Measurements from ENCODE around the gene VIL1.

VIL1 gene

GRCh38 chr2:218387369-218388194 is 31.3 kb upstream of the VIL1 start:
- no peak overlapping the region for H3K4me3 ChIP-seq (ENCODE audit: low read depth, low read length)
- DNase-seq (ENCODE audit: low read depth): peak; percentile 33
- TF ChIP-seq, protein P1, sequence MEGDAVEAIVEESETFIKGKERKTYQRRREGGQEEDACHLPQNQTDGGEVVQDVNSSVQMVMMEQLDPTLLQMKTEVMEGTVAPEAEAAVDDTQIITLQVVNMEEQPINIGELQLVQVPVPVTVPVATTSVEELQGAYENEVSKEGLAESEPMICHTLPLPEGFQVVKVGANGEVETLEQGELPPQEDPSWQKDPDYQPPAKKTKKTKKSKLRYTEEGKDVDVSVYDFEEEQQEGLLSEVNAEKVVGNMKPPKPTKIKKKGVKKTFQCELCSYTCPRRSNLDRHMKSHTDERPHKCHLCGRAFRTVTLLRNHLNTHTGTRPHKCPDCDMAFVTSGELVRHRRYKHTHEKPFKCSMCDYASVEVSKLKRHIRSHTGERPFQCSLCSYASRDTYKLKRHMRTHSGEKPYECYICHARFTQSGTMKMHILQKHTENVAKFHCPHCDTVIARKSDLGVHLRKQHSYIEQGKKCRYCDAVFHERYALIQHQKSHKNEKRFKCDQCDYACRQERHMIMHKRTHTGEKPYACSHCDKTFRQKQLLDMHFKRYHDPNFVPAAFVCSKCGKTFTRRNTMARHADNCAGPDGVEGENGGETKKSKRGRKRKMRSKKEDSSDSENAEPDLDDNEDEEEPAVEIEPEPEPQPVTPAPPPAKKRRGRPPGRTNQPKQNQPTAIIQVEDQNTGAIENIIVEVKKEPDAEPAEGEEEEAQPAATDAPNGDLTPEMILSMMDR (IDR thresholded peaks at IDR 0.05; ENCODE audit: control insufficient read depth, extremely low read depth, insufficient read depth): no peak

- DNase-seq (ENCODE audit: low read depth): no peak
- TF ChIP-seq, protein P1 (IDR thresholded peaks at IDR 0.05; ENCODE audit: control insufficient read depth, extremely low read depth, insufficient read depth): no peak
- H3K4me3 ChIP-seq (ENCODE audit: low read depth, low read length): no peak overlapping the region
Observed at GRCh38 chr2:218389333-218390150, 29.4 kb upstream of the VIL1 start.

DNA sequence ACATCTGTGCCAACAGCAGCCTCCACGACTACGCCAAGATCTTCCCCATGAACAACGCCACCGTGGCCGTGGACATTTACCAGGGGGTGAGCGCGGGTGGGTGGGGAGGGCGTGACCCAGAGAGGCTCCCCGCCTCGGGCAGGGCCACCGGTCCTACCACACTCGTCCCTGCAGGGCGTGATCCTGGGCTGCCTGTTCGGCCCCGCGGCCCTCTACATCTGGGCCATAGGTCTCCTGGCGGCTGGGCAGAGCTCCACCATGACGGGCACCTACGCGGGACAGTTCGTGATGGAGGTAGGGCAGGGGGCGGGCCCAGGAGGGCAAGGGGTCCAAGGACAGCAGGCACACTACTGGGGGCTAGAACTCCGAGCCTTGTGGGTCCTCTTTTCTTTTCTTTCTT is 27.7 kb upstream of the VIL1 start:
- H3K4me3 ChIP-seq (ENCODE audit: low read depth, low read length): no peak overlapping the region
- TF ChIP-seq, protein P1 (IDR thresholded peaks at IDR 0.05; ENCODE audit: control insufficient read depth, extremely low read depth, insufficient read depth): no peak
- DNase-seq (ENCODE audit: low read depth): no peak

DNA sequence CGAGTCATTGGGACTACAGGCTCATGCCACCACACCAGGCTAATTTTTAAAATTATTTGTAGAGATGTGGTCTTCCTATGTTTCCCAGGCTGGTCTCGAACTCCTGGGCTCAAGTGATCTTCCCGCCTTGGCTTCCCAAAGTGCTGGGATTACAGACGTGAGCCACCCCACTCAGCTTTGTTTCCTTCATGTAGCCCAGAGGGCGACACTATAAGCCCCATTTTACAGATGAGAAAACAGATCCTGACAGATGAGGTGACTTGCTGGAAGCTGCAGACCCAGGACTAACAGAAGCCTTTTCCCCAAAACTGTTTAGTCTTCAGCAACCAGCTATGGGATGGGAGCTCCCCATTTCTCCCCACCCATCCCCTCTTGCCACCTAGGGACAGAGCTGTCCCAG is 26.5 kb upstream of the VIL1 start:
- DNase-seq (ENCODE audit: low read depth): no peak
- TF ChIP-seq, protein P1 (IDR thresholded peaks at IDR 0.05; ENCODE audit: control insufficient read depth, extremely low read depth, insufficient read depth): no peak
- H3K4me3 ChIP-seq (ENCODE audit: low read depth, low read length): no peak overlapping the region

DNA sequence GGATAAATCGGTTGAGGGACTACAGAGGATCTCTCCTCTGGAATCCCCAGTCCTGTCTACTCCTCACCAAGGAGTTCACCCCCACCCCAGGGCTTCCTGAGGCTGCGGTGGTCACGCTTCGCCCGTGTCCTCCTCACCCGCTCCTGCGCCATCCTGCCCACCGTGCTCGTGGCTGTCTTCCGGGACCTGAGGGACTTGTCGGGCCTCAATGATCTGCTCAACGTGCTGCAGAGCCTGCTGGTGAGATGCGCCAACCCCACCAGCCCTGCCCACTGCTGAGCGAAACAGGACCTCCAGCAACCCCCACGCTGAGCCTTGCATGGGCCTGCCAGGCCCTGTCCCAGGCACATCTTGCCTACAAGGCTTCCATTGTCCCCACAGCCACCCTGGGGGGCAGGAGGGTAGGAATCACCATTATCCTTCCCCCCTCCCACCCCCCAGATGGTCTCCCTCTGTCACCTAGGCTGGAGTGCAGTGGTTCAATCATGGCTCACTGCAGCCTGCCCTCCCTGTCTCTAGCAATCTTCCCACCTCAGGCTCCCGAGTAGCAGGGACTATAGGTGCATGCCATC is 25.9 kb upstream of the VIL1 start:
- H3K4me3 ChIP-seq (ENCODE audit: low read depth, low read length): no peak overlapping the region
- no peak for DNase-seq (ENCODE audit: low read depth)
- TF ChIP-seq, protein P1 (IDR thresholded peaks at IDR 0.05; ENCODE audit: control insufficient read depth, extremely low read depth, insufficient read depth): no peak

GRCh38 chr2:218393750-218394290 is 25.1 kb upstream of the VIL1 start:
- H3K4me3 ChIP-seq (ENCODE audit: low read depth, low read length): no peak overlapping the region
- DNase-seq (ENCODE audit: low read depth): no peak
- TF ChIP-seq, protein P1 (IDR thresholded peaks at IDR 0.05; ENCODE audit: control insufficient read depth, extremely low read depth, insufficient read depth): no peak

All from LNCaP clone FGC (cell line).